HG03520 (cell line): ENCODE results near the gene PDE4DIP.
"Not testable (repeated sequence)": the region's sequence is repeated elsewhere in the genome, so short reads cannot be mapped to it uniquely, and the experiment has no call there.

Experiments used
- ATAC-seq: cut with Tn5 transposase; IDR thresholded peaks from one replicate; pipeline ENCODE4 v1.9.1; 2021; ENCODE audit warnings: mild to moderate bottlenecking, moderate library complexity; ENCODE audit not compliant: unreplicated experiment

PDE4DIP gene

DNA sequence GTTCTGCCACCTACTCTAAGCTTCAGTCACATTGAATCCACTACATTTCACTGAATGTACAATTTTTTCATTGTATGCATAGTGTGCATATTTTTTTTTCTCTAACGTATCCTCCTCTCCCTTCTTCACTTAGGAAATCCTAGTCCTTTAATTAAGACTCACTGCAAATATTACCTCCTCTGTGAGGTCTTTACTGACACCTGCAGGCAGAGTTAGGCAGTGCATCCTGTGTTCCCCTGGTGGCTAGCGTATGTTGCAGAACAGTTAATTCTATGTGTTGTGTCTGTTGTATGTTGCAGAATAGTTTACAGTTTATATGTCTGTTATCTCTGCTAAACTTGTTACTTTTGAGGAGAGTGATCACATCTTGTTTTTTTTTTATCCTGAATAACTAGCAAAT, 121.9 kb downstream of the PDE4DIP start:
- ATAC-seq = not testable (repeated sequence)

DNA sequence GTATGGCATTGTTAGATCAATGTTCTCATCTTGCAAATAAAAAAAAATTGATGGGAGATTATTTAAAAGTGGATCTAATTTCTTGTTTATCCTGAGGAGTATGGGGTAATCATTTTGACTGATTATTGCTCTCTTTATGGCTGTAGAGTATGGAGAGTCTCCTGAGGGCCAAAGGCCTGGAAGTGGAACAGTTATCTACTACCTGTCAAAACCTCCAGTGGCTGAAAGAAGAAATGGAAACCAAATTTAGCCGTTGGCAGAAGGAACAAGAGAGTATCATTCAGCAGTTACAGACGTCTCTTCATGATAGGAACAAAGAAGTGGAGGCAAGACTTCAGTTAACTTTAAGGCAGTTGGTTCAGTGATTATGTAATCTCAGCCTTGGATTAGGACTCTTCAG, 123.4 kb downstream of the PDE4DIP start:
- not testable (repeated sequence) for ATAC-seq

DNA sequence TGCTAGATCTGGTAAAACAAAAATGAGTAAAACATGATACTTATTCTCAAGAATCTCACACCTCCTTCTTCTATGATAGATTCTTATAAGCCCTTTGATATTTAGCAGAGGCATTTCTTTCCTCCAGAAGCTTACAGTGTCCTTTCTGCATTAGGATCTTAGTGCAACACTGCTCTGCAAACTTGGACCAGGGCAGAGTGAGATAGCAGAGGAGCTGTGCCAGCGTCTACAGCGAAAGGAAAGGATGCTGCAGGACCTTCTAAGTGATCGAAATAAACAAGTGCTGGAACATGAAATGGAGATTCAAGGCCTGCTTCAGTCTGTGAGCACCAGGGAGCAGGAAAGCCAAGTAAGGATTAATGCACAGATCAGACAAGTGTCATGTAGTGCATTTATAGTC, 124.5 kb downstream of the PDE4DIP start:
- ATAC-seq = not testable (repeated sequence)

DNA sequence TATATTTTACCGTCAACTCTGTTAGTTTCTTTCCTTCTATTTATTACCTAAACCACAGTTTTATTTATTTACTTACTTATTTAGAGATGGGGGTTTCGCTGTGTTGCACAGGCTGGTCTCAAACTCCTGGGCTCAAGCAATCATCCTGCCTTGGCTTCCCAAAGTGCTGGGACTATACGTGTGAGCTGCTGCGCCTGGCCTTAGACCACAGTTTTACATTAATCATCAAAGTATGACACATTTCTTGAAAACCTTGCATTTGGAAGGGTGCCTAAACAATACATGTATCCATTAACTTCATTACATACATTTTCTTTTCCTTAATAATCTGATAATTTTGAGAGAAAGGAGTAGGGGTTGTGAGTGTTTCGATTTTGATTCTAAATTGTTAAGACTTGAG, 124.9 kb downstream of the PDE4DIP start:
- not testable (repeated sequence) for ATAC-seq

DNA sequence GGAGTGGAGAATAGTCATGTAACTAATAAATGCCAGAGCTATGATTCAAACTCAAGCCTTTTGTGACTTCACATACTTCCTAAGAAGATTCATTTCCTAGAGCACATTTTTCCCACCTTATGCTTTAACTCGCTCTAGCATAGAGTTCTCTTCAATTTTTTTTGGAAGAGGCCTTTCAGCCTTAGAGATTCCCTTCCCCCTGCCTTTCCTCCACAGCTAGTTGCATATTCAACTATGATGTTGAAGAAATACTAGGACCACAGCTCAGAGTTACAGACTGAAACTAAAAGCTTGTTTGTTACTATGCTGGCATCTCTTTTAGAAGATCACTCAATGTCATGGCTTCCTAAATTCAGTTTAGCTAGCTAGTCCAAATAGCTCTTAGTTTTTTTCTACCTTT, 131.2 kb downstream of the PDE4DIP start:
- ATAC-seq = not testable (repeated sequence)

DNA sequence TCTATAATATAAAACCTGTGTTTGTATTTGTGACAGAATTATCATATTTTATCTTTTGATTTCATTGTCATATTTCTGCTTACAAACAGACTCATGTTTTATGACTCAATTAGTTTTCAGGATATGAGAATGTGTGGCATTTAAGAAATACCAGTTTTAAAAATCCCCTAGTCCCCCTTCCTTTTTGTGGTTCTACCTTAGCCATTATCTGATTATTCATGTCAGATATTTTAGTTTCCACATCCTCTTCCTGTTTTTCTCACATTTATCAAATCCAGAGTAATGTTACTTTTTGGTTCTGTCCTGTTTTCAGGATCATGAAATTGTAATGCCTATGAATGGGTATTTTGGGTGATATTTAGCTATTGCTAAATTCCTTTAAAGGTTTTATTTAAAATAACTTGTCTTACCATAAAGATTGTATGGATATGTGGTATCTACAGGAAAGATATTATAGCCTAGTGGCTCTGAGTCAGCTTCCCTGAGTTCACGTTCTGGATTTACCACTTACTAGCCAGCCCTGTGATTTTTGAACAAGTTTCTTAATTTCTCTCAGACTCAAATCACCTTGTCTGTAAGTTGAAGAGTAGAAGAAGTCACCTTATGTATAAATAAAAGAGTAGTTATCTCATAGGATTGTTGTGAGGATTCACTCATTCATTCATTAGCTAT, 131.8 kb downstream of the PDE4DIP start:
- not testable (repeated sequence) for ATAC-seq

DNA sequence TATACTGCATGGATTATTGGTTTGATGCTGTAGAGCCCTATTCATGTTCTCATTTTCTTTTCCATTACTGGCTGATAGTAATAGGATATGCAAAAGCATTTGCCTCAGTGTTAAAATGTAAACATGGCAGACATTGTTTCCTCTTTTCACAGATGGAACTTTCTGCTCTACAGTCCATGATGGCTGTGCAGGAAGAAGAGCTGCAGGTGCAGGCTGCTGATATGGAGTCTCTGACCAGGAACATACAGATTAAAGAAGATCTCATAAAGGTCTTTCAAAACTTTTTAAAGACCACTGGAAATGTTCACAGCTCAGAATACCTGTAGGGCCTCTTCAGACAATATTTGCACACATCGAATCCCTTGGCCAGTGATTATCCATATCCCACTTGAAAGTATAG, 133.6 kb downstream of the PDE4DIP start:
- ATAC-seq = not testable (repeated sequence)

DNA sequence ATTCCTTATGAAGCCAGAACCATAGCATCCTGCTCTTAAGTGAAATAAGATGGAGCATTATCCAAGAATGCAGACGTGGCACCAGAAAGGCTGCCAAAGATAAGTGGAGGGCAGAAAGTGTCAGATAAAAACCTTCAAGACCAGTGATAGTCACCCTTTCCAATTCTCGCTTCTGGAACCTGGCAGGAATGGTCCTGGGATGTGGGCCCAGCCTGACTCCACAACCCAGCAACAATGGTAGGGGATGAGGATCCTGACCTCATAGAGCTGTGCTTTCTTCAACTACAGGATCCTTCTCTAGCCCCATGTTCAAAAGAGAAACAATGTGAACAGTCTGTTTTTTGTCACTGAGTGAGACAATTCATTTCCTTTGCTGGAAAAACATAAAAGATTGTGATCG, 145.2 kb downstream of the PDE4DIP start:
- ATAC-seq = not testable (repeated sequence)

DNA sequence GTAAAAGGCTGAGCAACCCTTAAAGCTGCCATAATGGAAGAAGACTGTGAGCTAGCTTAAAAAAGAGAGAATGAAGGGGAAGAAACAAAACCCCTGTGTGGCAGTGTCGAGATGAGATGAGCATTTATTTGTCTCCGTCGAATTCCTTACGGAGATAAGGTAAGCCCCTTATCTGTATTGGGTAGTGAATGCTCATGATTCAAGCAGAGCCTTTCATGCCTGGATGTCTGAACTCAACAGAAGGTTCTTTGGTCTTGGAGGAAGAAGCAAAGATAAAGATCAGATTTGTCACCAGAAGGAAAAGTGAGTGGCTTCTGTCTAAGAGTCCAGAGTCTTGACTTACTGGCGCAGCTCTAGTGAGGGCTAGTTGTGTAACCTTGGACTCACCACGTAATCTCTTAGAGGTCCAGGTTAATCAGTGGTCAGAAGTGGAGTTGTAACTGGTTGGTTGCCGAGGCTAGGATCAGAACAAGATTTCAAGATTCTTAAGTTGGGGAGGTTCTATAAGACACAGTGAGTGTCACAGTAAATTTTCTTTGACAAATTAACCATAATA, 146.1 kb downstream of the PDE4DIP start:
- not testable (repeated sequence) for ATAC-seq

DNA sequence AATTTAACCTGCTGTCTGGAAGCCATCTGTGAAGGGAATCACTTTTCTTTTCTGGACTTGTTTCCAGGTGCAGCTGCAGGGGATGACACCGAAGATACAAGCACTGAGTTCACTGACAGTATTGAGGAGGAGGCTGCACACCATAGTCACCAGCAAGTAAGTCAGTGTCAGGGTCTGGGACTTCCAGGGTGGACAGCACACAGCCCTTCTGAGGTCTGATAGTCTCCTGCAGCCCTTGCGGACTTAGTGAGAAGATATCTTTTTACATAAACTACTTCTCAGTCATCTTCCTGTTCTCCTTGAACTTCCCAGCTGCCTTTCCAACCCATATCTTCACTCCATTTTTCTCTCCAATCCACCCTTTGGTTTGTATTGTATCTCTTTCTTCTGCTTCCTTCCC, 147.6 kb downstream of the PDE4DIP start:
- not testable (repeated sequence) for ATAC-seq

DNA sequence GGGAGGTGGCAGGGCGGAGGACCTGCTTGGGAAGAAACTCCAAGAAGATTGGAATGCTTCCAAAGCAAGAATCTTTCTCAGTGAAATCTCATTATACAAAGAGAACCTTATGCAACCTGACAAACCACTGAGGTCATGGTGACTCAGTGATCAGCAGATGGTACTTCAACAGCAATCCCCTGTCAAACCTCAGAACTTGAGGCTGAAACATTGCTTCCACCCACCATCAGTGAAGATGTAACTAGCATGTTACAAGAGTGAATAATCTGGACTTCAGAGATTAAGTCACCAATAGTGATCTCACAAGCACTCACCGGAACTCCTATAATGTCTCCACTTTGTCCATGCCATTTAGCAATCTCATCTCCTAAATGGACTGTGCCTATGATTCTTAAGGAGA, 148.1 kb downstream of the PDE4DIP start:
- ATAC-seq = not testable (repeated sequence)

DNA sequence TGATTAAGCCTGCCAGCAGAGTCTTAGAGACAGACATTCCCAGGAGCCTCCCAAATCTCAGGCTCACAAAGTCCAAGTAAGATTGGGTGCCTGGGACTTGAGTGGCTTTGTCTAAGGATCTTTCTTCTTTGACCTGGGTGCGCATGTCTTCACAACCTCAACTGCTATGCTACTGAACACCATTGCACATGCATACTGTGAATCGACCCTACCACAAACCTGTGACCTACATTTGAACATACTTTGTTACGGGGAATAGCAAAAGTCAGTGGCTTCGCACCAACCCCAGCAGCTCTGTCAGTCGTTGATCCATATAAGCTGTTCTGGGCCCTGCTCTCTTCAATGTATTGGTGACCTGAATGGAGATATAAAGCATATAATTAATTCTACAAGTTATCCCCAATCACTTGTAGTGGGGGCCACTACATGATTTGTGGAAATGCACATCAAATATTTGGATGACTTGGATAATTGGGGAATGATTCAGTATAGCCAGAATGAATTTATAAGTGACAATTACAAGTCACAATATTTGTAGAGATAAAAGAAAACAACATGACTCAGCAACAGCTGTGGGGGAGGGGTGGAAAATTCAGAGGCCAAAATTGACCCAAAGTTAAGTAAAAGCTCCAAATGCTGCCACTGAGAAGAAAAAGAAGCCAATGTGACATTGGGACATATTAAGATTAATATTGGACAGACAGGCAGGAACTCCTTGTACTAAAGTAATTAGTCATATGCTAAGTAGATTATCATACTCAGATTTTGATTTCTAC, 152.4 kb downstream of the PDE4DIP start:
- ATAC-seq = not testable (repeated sequence)

DNA sequence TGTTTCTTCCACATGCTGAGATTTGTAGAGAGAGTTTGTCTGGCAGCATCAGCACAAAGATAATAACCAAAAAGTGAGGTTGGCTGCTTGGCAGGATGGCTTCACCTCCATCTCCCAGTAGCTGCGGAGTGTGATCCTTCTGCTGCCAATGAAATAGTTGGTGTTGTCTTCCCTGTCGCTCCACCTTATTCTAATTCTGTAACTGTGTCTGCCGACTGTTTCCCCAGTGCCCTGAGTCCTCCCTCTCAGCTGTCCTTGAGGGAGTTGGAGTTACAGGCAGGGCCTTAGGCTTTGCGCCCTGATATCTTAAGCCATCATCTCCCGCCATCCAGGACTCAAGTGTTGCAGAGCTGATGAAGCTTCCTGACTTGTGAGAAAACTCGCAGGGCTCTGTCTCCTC, 153.2 kb downstream of the PDE4DIP start:
- ATAC-seq = not testable (repeated sequence)

DNA sequence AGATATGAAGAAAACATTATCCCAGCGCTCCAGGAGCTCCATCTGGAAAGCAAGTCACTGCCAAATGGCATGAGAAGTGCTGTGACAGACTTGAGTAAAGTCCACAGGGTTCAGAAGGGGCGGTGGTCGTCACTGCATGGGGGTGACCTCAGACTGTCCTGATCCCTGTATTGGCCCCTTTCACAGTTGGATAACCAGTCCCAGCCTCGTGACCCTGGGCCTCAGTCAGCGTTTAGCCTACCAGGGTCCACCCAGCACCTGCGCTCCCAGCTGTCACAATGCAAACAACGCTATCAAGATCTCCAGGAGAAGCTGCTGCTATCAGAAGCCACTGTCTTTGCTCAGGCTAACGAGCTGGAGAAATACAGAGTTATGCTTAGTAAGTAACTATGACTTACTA, 158.4 kb downstream of the PDE4DIP start:
- ATAC-seq = not testable (repeated sequence)

DNA sequence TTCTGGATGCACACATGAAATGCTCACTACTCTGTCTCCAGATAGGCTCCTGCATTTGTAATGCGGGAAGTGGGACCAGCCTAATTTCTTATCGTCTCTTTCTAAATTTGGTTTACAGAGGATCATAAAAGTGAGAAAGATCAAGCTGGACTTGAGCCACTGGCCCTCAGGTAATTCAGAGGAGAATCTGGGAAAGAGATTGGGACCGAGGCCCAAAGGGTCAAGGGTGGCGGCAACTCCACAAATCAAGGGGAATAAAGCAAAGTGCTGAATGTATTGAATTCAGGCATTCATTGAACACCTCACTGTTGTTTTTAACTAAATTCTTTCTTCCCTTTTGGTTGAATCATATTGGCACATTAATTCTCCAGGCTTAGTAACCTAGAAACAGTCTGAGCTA, 164.1 kb downstream of the PDE4DIP start:
- not testable (repeated sequence) for ATAC-seq

DNA sequence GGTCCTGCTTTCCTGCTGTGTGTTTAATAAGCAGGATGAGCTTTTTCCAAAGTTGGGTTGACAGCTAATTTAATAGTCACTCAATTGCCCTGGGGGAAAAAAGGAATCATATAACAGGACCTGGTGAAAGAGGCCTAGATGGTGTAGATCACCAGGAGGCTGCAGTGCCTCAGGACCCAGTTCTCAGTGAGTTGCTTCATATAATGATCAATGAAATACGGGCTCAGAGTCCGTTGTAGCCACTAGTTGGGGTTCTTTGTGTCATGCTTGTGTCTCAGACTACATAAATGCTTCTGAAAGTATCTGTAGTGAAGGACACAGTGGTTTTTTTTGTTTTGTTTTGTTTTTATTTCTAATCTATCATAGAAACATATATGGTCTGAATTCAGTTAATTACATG, 164.5 kb downstream of the PDE4DIP start:
- not testable (repeated sequence) for ATAC-seq

DNA sequence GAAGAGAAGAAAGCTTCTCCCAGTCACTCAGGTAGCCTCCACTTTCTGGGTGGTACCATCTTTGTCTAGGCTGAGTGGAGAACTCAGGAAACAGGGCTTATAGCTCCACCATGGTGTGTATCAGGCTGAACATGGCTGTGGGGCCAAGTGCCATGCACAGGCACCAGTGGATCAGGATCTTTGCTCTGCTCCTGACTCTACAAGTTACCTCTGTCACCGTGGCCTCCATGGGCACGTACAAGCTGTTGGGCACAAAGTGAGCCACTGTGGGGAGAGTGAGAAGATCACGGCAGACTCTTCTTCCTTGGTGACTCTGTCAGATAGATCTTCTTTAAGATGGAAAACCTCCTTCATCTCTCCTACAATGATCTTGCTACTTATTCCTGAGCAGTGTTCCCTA, 165.5 kb downstream of the PDE4DIP start:
- ATAC-seq = not testable (repeated sequence)

DNA sequence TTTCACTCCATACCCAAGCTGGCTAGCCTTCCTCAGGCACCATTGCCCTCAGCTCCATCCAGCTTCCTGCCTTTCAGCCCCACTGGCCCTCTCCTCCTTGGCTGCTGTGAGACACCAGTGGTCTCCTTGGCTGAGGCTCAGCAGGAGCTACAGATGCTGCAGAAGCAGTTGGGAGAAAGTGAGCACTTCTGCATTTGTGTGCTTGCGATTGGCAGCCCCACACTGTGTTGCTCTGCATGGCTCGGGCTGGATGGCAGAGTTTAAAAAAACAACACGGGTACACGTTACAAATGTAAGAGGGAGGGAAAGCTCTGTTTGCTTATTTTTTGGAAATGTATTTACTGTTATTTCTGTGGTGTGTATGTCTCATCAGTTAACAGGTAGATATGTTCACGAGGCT, 168.4 kb downstream of the PDE4DIP start:
- ATAC-seq = not testable (repeated sequence)

DNA sequence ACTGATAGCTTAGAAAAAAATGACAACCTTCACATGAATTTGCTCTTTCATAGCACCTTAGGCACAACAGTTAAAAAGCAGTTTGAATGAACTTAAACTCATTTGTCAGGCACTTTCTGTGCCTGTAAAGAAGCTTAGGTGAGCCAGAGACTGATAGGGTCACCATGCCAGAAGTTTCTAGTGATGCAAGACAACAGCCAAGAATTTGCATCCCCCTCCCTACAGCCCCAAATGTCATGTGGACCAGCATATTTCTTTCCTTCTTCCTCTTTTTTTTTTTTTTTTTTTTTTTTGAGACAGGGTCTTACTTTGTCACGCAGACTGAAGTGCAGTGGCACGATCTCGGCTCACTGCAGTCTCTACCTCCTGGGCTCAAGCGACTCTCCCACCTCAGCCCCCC, 169.3 kb downstream of the PDE4DIP start:
- not testable (repeated sequence) for ATAC-seq

DNA sequence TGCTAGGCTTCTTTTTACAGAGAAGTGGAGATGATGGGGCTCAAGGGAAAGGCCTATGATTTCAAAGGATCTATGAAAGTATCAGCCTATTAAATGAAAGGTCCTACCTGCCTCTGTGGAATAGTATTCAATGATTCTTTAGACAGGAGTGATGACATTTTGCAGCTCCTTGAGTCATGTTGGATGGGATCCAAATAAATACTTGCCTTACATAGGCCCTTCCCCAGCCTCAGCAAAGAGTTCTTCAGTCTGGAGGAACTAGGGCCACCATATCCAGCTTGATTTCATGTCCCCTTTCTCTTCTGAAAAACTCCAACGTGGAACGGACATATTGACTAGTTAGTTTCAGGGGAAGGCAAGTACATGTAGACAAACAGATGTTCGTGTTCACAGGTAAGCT, 171.3 kb downstream of the PDE4DIP start:
- ATAC-seq = not testable (repeated sequence)

DNA sequence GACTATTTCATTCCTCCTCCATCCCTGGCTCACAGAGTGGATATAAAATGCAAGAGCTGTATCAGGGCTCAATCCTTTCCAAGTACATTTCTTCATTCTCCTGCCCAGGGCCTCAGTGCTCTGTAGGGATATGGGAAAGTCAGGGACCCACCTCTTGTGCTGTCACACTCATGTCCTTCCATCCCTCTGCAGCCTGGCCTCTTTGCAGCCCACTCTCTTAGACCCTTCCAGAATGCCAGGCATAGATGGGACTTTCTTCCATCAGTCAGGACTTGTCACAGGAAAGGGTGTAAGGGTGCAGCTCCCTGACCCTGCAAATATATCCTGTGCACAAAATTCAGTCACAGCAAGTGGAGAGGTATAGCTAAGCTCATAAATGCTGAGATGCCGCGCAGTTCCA, 172.4 kb downstream of the PDE4DIP start:
- not testable (repeated sequence) for ATAC-seq

DNA sequence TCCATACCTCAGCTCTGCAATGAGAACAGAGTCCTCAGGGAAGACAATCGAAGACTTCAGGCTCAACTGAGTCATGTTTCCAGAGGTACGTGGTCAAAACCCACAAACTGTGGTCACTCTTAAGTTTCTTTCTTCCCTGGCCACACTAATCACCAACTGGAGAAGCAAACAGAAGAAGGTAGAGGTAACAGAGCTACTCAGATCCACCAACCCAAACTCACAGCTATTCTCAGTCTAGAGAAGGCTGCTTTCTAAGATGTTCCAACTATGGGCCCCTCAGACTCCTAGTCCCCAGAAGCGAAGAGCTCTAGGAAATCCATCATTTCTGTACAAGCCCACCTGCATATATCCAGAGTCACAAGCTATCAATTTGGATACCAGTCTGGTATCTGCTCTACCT, 174.3 kb downstream of the PDE4DIP start:
- ATAC-seq = not testable (repeated sequence)
